Measurements from ENCODE around the gene TOM1L2. TPM values are rescaled to one million over a fixed set of nuclear protein-coding genes. Genes with fewer than 3 reads are reported as not detected.

The TOM1L2 gene
- polyA plus RNA-seq, 1 donor from 2014 or later = 40.9 TPM

- Histone ChIP-seq H3K9me2 (ENCODE audit: insufficient read depth, low read length) (no peaks in the 10 kb centered on the region), H3K79me2 (replicated peaks; ENCODE audit: insufficient read depth, low read length) (peaks cover 15% of the 10 kb centered on the region), H2AFZ (ENCODE audit: low read depth, low read length) (no peak overlapping the region), H3K4me3 (ENCODE audit: low read length) (peak overlapping the region; percentile 67), H3F3A (ENCODE audit: insufficient read depth, low read length, poor library complexity, severe bottlenecking) (no peaks in the 10 kb centered on the region), H3K36me3 (ENCODE audit: insufficient read depth, low read length) (no peaks in the 10 kb centered on the region), H3K27me3 (ENCODE audit: insufficient read depth, low read depth, low read length) (no peaks in the 10 kb centered on the region), H3K9ac (ENCODE audit: low read length) (no peak overlapping the region), H3K27ac (ENCODE audit: low read length) (no peak overlapping the region), H3K9me3 (ENCODE audit: low read length) (no peaks in the 10 kb centered on the region), H4K20me1 (ENCODE audit: insufficient read depth) (no peaks in the 10 kb centered on the region), H3K4me2 (ENCODE audit: low read length) (no peak overlapping the region)
- TF ChIP-seq SMC3 (conservative IDR thresholded peaks at IDR 0.05; ENCODE audit: poor library complexity) = no peak
- TF ChIP-seq EP300 (conservative IDR thresholded peaks at IDR 0.05; ENCODE audit: poor library complexity, severe bottlenecking) = no peak
- TF ChIP-seq RAD21 (conservative IDR thresholded peaks at IDR 0.05) = no peak
- no peak for TF ChIP-seq MXI1 (conservative IDR thresholded peaks at IDR 0.05; ENCODE audit: poor library complexity, severe bottlenecking)
- no peak for TF ChIP-seq POLR2AphosphoS5 (IDR thresholded peaks at IDR 0.05)
- TF ChIP-seq EZH2 (IDR thresholded peaks at IDR 0.05; ENCODE audit: borderline replicate concordance, insufficient read depth, low read length, poor library complexity, severe bottlenecking) = no peak
- no peak for TF ChIP-seq REST (IDR thresholded peaks at IDR 0.05; ENCODE audit: borderline replicate concordance)
- TF ChIP-seq TAF1 (IDR thresholded peaks at IDR 0.05; ENCODE audit: low read depth) = no peak
- TF ChIP-seq CTCF (IDR thresholded peaks at IDR 0.05; ENCODE audit: poor library complexity, severe bottlenecking) = no peak
These were observed 150.0 kb downstream of the TOM1L2 start for GRCh38 chr17:17822189-17822588.

- no peaks in the 10 kb centered on the region for H3K36me3 ChIP-seq (ENCODE audit: insufficient read depth, low read length)
- no peak for TF ChIP-seq MXI1 (conservative IDR thresholded peaks at IDR 0.05; ENCODE audit: poor library complexity, severe bottlenecking)
- TF ChIP-seq SMC3 (conservative IDR thresholded peaks at IDR 0.05; ENCODE audit: poor library complexity) = no peak
- no peak for TF ChIP-seq REST (IDR thresholded peaks at IDR 0.05; ENCODE audit: borderline replicate concordance)
- no peak for TF ChIP-seq CTCF (IDR thresholded peaks at IDR 0.05; ENCODE audit: poor library complexity, severe bottlenecking)
- TF ChIP-seq EP300 (conservative IDR thresholded peaks at IDR 0.05; ENCODE audit: poor library complexity, severe bottlenecking) = no peak
- TF ChIP-seq EZH2 (IDR thresholded peaks at IDR 0.05; ENCODE audit: borderline replicate concordance, insufficient read depth, low read length, poor library complexity, severe bottlenecking) = no peak
- TF ChIP-seq RAD21 (conservative IDR thresholded peaks at IDR 0.05) = no peak
- TF ChIP-seq POLR2AphosphoS5 (IDR thresholded peaks at IDR 0.05) = no peak
- no peak for TF ChIP-seq TAF1 (IDR thresholded peaks at IDR 0.05; ENCODE audit: low read depth)
- no peaks in the 10 kb centered on the region for H3K9me3 ChIP-seq (ENCODE audit: low read length)
- H3K9ac ChIP-seq (ENCODE audit: low read length) = no peak overlapping the region
- no peaks in the 10 kb centered on the region for H3K9me2 ChIP-seq (ENCODE audit: insufficient read depth, low read length)
- H2AFZ ChIP-seq (ENCODE audit: low read depth, low read length) = no peak overlapping the region
- no peak overlapping the region for H3K4me2 ChIP-seq (ENCODE audit: low read length)
- peaks cover 15% of the 10 kb centered on the region for H3K79me2 ChIP-seq (replicated peaks; ENCODE audit: insufficient read depth, low read length)
- no peaks in the 10 kb centered on the region for H4K20me1 ChIP-seq (ENCODE audit: insufficient read depth)
- H3F3A ChIP-seq (ENCODE audit: insufficient read depth, low read length, poor library complexity, severe bottlenecking) = no peaks in the 10 kb centered on the region
- no peaks in the 10 kb centered on the region for H3K27me3 ChIP-seq (ENCODE audit: insufficient read depth, low read depth, low read length)
- H3K4me3 ChIP-seq (ENCODE audit: low read length) = no peak overlapping the region
- no peak overlapping the region for H3K27ac ChIP-seq (ENCODE audit: low read length)
These were observed 151.6 kb downstream of the TOM1L2 start for GRCh38 chr17:17820463-17821158.

Measured in neural cell (in vitro differentiated cells).